Measurements from ENCODE around the gene CELA1.

DNA sequence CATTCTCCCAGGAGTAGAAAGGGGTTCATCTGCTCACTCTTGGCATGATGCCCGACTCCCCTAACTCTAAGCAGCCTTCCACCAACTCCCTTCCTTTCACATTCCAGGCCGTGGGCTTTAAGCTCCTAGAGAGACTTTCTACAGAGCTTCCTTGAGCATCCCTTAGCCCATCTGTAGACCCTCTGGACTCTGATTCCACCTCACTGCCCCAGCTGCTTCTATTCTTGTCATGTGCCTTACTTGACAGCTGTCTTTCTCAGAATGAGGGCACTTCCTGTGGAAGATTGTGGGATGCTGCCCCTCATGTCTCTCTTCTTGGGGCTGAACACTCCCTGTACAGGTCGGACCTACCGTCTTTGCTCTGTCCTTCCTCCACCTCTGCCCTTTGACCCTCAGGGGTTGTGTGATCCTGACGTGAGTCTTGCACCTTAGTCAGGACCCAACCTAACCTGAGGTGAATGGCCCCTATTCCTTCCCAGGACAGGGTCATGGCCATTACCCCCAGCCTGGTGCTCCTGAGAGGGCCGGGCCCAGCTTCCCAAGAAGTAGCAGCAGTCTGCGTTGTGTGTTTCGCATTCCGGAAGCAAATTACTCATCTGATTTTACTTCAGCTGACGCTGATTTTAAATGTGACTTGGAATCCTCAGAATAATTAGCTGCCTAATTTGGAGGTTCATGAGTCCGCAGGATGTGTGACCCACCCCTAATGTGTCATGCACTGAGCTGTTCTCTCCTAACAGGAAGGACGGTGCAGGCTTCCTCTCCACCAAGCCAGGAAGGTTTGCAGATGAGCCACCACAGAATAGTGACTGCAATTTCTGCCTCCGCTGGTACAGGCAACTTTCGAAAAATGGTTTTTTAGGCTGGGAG is 47.4 kb upstream of the CELA1 start:
- TF ChIP-seq, protein P1, sequence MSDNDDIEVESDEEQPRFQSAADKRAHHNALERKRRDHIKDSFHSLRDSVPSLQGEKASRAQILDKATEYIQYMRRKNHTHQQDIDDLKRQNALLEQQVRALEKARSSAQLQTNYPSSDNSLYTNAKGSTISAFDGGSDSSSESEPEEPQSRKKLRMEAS (CRISPR knock-in tag; IDR thresholded peaks at IDR 0.05): no peak
- TF ChIP-seq, protein P2, sequence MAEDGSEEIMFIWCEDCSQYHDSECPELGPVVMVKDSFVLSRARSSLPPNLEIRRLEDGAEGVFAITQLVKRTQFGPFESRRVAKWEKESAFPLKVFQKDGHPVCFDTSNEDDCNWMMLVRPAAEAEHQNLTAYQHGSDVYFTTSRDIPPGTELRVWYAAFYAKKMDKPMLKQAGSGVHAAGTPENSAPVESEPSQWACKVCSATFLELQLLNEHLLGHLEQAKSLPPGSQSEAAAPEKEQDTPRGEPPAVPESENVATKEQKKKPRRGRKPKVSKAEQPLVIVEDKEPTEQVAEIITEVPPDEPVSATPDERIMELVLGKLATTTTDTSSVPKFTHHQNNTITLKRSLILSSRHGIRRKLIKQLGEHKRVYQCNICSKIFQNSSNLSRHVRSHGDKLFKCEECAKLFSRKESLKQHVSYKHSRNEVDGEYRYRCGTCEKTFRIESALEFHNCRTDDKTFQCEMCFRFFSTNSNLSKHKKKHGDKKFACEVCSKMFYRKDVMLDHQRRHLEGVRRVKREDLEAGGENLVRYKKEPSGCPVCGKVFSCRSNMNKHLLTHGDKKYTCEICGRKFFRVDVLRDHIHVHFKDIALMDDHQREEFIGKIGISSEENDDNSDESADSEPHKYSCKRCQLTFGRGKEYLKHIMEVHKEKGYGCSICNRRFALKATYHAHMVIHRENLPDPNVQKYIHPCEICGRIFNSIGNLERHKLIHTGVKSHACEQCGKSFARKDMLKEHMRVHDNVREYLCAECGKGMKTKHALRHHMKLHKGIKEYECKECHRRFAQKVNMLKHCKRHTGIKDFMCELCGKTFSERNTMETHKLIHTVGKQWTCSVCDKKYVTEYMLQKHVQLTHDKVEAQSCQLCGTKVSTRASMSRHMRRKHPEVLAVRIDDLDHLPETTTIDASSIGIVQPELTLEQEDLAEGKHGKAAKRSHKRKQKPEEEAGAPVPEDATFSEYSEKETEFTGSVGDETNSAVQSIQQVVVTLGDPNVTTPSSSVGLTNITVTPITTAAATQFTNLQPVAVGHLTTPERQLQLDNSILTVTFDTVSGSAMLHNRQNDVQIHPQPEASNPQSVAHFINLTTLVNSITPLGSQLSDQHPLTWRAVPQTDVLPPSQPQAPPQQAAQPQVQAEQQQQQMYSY (CRISPR knock-in tag; IDR thresholded peaks at IDR 0.05): no peak
- no peak for TF ChIP-seq ZBTB21 (CRISPR knock-in tag; IDR thresholded peaks at IDR 0.05; ENCODE audit: borderline replicate concordance)
- TF ChIP-seq, protein P3, sequence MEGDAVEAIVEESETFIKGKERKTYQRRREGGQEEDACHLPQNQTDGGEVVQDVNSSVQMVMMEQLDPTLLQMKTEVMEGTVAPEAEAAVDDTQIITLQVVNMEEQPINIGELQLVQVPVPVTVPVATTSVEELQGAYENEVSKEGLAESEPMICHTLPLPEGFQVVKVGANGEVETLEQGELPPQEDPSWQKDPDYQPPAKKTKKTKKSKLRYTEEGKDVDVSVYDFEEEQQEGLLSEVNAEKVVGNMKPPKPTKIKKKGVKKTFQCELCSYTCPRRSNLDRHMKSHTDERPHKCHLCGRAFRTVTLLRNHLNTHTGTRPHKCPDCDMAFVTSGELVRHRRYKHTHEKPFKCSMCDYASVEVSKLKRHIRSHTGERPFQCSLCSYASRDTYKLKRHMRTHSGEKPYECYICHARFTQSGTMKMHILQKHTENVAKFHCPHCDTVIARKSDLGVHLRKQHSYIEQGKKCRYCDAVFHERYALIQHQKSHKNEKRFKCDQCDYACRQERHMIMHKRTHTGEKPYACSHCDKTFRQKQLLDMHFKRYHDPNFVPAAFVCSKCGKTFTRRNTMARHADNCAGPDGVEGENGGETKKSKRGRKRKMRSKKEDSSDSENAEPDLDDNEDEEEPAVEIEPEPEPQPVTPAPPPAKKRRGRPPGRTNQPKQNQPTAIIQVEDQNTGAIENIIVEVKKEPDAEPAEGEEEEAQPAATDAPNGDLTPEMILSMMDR (IDR thresholded peaks at IDR 0.05): no peak
- TF ChIP-seq, protein P4, sequence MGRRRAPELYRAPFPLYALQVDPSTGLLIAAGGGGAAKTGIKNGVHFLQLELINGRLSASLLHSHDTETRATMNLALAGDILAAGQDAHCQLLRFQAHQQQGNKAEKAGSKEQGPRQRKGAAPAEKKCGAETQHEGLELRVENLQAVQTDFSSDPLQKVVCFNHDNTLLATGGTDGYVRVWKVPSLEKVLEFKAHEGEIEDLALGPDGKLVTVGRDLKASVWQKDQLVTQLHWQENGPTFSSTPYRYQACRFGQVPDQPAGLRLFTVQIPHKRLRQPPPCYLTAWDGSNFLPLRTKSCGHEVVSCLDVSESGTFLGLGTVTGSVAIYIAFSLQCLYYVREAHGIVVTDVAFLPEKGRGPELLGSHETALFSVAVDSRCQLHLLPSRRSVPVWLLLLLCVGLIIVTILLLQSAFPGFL (CRISPR knock-in tag; IDR thresholded peaks at IDR 0.05; ENCODE audit: borderline replicate concordance): no peak
- TF ChIP-seq, protein P5, sequence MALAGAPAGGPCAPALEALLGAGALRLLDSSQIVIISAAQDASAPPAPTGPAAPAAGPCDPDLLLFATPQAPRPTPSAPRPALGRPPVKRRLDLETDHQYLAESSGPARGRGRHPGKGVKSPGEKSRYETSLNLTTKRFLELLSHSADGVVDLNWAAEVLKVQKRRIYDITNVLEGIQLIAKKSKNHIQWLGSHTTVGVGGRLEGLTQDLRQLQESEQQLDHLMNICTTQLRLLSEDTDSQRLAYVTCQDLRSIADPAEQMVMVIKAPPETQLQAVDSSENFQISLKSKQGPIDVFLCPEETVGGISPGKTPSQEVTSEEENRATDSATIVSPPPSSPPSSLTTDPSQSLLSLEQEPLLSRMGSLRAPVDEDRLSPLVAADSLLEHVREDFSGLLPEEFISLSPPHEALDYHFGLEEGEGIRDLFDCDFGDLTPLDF (CRISPR knock-in tag; IDR thresholded peaks at IDR 0.05): no peak
- no peak for TF ChIP-seq CREB1 (CRISPR knock-in tag; IDR thresholded peaks at IDR 0.05)
- TF ChIP-seq NFE2L1 (CRISPR knock-in tag; IDR thresholded peaks at IDR 0.05): no peak
- no peak for TF ChIP-seq ZNF121 (CRISPR knock-in tag; IDR thresholded peaks at IDR 0.05)
- TF ChIP-seq, protein P6, sequence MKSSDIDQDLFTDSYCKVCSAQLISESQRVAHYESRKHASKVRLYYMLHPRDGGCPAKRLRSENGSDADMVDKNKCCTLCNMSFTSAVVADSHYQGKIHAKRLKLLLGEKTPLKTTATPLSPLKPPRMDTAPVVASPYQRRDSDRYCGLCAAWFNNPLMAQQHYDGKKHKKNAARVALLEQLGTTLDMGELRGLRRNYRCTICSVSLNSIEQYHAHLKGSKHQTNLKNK (CRISPR knock-in tag; IDR thresholded peaks at IDR 0.05): no peak
